Measurements from ENCODE around the gene CD8B2.

GRCh38 chr2:106537791-106538191 is 50.6 kb downstream of the CD8B2 start:
- TF ChIP-seq TEAD4 (CRISPR knock-in tag; IDR thresholded peaks at IDR 0.05) (no peak), CTCF (IDR thresholded peaks at IDR 0.05) (no peak), TP53 (CRISPR knock-in tag; IDR thresholded peaks at IDR 0.05) (no peak), ESRRA (CRISPR knock-in tag; IDR thresholded peaks at IDR 0.05; ENCODE audit: borderline replicate concordance) (no peak), ZBTB21 (CRISPR knock-in tag; IDR thresholded peaks at IDR 0.05; ENCODE audit: borderline replicate concordance) (no peak), ATF2 (CRISPR knock-in tag; IDR thresholded peaks at IDR 0.05; ENCODE audit: borderline replicate concordance, low read depth) (no peak), NFE2L1 (CRISPR knock-in tag; IDR thresholded peaks at IDR 0.05) (no peak), ETV6 (CRISPR knock-in tag; IDR thresholded peaks at IDR 0.05) (no peak), E2F5 (CRISPR knock-in tag; IDR thresholded peaks at IDR 0.05) (no peak), CDX4 (CRISPR knock-in tag; IDR thresholded peaks at IDR 0.05; ENCODE audit: borderline replicate concordance) (no peak), SP1 (CRISPR knock-in tag; conservative IDR thresholded peaks at IDR 0.05) (no peak), ELF4 (CRISPR knock-in tag; IDR thresholded peaks at IDR 0.05; ENCODE audit: low read depth) (no peak), JUN (CRISPR knock-in tag; IDR thresholded peaks at IDR 0.05) (no peak), ZNF138 (CRISPR knock-in tag; conservative IDR thresholded peaks at IDR 0.05) (no peak)
